Psoas muscle (tissue), 8 donors: Measurements from ENCODE around the gene PRKN. TPM values are rescaled to one million over a fixed set of nuclear protein-coding genes. Genes with fewer than 3 reads are reported as not detected.
"Not testable (repeated sequence)": the region's sequence is repeated elsewhere in the genome, so short reads cannot be mapped to it uniquely, and the experiment has no call there.

Experiments used
- ATAC-seq, 4 donors: fragments of 200-7000 bp; cut with Tn5 transposase; one replicate each; pipeline ENCODE4 v1.9.1; 2020; ENCODE audit warnings: moderate library complexity in 3 of 4, mild to moderate bottlenecking in 2 of 4
- DNase-seq, 2 donors: peaks; one replicate each; pipeline ENCODE4 v3.0.0-alpha.2; 2020
- H3K27ac ChIP-seq: fragments of 200-600 bp; one replicate; pipeline ENCODE4 v1.8.0; 2022
- H3K27me3 ChIP-seq, 3 donors: fragments of 200-600 bp in 1 of 3; one replicate each; pipeline versions ENCODE4 v1.6.1 to v1.8.0; 2013 to 2022; ENCODE audit warnings: low read length in 2 of 3, mild to moderate bottlenecking in 2 of 3, moderate library complexity in 1 of 3; ENCODE audit not compliant: insufficient read depth in 3 of 3
- H3K36me3 ChIP-seq, 2 donors: fragments of 200-600 bp in 1 of 2; one replicate each; pipeline versions ENCODE4 v1.6.1 to v1.8.0; 2013 to 2022; ENCODE audit warnings: low read depth in 1 of 2, mild to moderate bottlenecking in 1 of 2, moderate library complexity in 1 of 2; ENCODE audit not compliant: insufficient read depth in 1 of 2
- H3K4me1 ChIP-seq: fragments of 200-600 bp; one replicate; pipeline ENCODE4 v1.8.0; 2022
- H3K4me3 ChIP-seq: fragments of 200-600 bp; one replicate; pipeline ENCODE4 v1.8.0; 2022; ENCODE audit warnings: mild to moderate bottlenecking
- H3K9me3 ChIP-seq: fragments of 200-600 bp; one replicate; pipeline ENCODE4 v1.8.0; 2022
- WGBS, 3 donors: extraction: QIAGEN DNeasy Blood & Tissue Kit; methylation state at CpG; one replicate each; pipeline versions ENCODE4 v1.1.6 to v1.1.7; 2013; 5-methylcytosine and 5-hydroxymethylcytosine counted together
- intact Hi-C, 2 donors: fragments of 100-400 bp; cut with DNase I; formaldehyde crosslinking; loops; one replicate each; pipeline versions ENCODE4 v1.11.0 to v1.14.2; 2022
- polyA plus RNA-seq, 3 donors: library from polyadenylated mRNA; stranded (reverse); fragments of 200-250 nt; gene quantifications; one replicate each; pipeline ENCODE4 v1.2.3, GENCODE V29; 2013
- total RNA-seq, 4 donors: library from RNA; stranded (reverse); fragmentation: NEBNext Ultra II Directional in 2 of 4; extraction: Animal tissue kit (Norgen Biotek cat#: 25700) in 2 of 4; gene quantifications; one replicate each; pipeline versions ENCODE4 v1.2.1 to v1.2.4, GENCODE V29; 2021 to 2023
- TF ChIP-seq, protein P1 (sequence below): fragments of 200-600 bp; IDR thresholded peaks from one replicate; pipeline ENCODE4 v1.8.0; 2022; ENCODE audit warnings: antibody characterized with exemption
- donor health status: healthy with polysubstance abuse.
- donor health status: DM: no; HTN: no; CAD: no; lungs with moderate emphysema.
- donor health status: Bipolar disorder and iron deficiency.
- donor health status: healthy.
- donor health status: DM: yes; HTN: yes; CAD: no.
- donor health status: DM: no; HTN: no; CAD: no.
- donor health status: DM: no; HTN: no; CAD: no.
- donor health status: DM: yes; HTN: yes; CAD: no.

Gene PRKN
- total and polyA plus RNA-seq, 7 donors, result 1.5 to 19.5 (median 11.7) TPM

DNA sequence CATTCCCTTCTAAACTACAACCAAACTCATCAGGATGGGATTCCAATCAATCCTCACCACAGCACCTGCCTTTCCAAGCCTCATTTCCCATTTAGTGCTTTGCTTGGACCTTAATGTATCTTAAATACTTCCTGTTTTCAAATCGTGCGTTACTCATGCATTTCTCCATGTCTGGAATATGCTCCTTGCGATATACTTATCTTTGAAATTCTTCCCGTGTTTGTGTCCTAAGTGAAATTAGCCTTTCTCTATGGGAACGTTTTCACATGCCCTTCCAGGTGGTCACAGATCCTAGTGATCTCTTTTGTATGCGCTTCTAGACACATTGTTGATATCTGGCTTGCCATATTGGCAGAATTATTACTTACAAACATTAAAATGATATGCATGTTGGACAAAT is 833.1 kb downstream of the PRKN start:
- Histone ChIP-seq H3K9me3 (no peaks in the 10 kb centered on the region), H3K4me1 (no peaks in the 10 kb centered on the region), H3K27me3 (no peaks in the 10 kb centered on the region), H3K27ac (no peak overlapping the region), H3K4me3 (no peak overlapping the region), H3K36me3 (no peaks in the 10 kb centered on the region)
- 72 to 76% (median 76%) methylated on average over 6 of the region's 6 CpGs for WGBS, 3 donors
- ATAC-seq (no peak), DNase-seq (no peak)
- intact Hi-C loops, result no loop called here
- TF ChIP-seq, protein P1, sequence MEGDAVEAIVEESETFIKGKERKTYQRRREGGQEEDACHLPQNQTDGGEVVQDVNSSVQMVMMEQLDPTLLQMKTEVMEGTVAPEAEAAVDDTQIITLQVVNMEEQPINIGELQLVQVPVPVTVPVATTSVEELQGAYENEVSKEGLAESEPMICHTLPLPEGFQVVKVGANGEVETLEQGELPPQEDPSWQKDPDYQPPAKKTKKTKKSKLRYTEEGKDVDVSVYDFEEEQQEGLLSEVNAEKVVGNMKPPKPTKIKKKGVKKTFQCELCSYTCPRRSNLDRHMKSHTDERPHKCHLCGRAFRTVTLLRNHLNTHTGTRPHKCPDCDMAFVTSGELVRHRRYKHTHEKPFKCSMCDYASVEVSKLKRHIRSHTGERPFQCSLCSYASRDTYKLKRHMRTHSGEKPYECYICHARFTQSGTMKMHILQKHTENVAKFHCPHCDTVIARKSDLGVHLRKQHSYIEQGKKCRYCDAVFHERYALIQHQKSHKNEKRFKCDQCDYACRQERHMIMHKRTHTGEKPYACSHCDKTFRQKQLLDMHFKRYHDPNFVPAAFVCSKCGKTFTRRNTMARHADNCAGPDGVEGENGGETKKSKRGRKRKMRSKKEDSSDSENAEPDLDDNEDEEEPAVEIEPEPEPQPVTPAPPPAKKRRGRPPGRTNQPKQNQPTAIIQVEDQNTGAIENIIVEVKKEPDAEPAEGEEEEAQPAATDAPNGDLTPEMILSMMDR, result no peak

GRCh38 chr6:161891542-161891941 is 836.0 kb downstream of the PRKN start:
- no peaks in the 10 kb centered on the region for H3K27me3 ChIP-seq
- intact Hi-C loops, result no loop called here
- DNase-seq (no peak), ATAC-seq (no peak)
- no peaks in the 10 kb centered on the region for H3K9me3 ChIP-seq
- H3K4me1 ChIP-seq, result no peaks in the 10 kb centered on the region
- TF ChIP-seq, protein P1, result no peak
- H3K27ac ChIP-seq, result no peak overlapping the region
- H3K36me3 ChIP-seq, result no peaks in the 10 kb centered on the region
- WGBS, 3 donors, result 76 to 81% (median 80%) methylated on average over 2 of the region's 2 CpGs
- no peak overlapping the region for H3K4me3 ChIP-seq

- 49 to 60% (median 55%) methylated on average over 15 of the region's 15 CpGs for WGBS, 3 donors
- H3K9me3 ChIP-seq, result no peaks in the 10 kb centered on the region
- DNase-seq, result no peak
- no peaks in the 10 kb centered on the region for H3K36me3 ChIP-seq
- intact Hi-C loops, result no loop called here
- H3K27ac ChIP-seq, result no peak overlapping the region
- no peaks in the 10 kb centered on the region for H3K27me3 ChIP-seq
- no peaks in the 10 kb centered on the region for H3K4me1 ChIP-seq
- ATAC-seq, result no peak
- H3K4me3 ChIP-seq, result no peak overlapping the region
- TF ChIP-seq, protein P1, result no peak
Observed at GRCh38 chr6:161890832-161891297, 836.7 kb downstream of the PRKN start.

DNA sequence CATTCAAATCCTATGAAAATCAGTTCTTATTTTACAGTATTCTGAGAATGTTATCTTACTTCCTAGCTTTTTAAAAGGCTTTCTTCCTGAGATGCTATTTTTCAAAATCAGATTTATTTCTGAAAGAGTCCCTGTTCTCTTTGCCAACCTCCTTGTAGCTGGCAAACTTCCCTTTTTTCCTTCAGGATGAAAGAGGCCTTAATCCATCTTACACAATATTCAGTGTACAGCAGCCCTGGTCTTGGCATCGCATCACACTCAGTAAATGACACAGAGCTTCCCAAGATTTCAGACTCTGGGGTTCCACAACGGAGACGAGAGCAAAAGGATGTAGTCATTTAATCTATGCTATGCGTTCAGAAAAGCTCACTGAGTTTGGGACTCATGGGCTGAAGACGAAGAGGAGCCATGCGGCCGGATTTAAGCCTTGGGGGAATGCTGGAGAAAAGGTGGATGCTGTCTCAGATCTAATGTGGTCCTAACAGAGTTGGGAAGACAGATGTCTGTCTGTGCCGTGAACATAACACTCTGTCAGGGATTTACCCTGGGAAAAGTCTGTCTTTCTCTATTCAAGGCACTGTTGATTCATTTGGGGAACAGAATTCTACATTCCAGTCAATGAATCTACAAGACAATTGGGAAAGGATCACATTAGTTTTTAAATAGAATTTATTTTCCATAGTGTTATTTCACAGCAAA is 837.3 kb downstream of the PRKN start:
- DNase-seq (no peak), ATAC-seq (no peak)
- Histone ChIP-seq H3K36me3 (no peaks in the 10 kb centered on the region), H3K4me3 (no peak overlapping the region), H3K4me1 (no peaks in the 10 kb centered on the region), H3K27me3 (no peaks in the 10 kb centered on the region), H3K9me3 (no peaks in the 10 kb centered on the region), H3K27ac (no peak overlapping the region)
- TF ChIP-seq, protein P1, result no peak
- intact Hi-C loops, result no loop called here
- WGBS, 3 donors, result 47 to 51% (median 47%) methylated on average over 8 of the region's 8 CpGs

DNA sequence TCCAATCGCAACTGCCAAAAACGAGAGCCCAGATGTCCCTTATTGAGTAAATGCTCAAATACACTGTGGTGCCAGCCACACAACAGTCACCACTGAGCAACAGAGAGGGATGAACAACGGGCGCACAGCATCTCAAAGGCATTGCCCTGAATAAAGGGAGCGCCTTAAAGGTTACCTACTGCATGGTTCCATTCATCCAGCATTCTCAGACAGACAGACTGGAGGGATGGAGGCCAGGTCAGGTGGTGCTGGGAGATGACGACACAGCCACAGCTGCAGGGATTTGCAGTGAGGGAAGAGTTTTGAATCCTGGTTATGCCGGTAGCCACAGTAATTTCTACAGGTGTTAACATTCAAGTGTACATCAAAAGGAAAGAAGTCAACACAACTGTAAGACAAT is 838.2 kb downstream of the PRKN start:
- TF ChIP-seq, protein P1, result no peak
- no peaks in the 10 kb centered on the region for H3K36me3 ChIP-seq
- H3K4me3 ChIP-seq, result no peak overlapping the region
- H3K27ac ChIP-seq, result no peak overlapping the region
- ATAC-seq (no peak), DNase-seq (no peak)
- no peaks in the 10 kb centered on the region for H3K9me3 ChIP-seq
- no peaks in the 10 kb centered on the region for H3K4me1 ChIP-seq
- 75 to 81% (median 78%) methylated on average over 7 of the region's 7 CpGs for WGBS, 3 donors
- intact Hi-C loops, result no loop called here
- no peaks in the 10 kb centered on the region for H3K27me3 ChIP-seq

DNA sequence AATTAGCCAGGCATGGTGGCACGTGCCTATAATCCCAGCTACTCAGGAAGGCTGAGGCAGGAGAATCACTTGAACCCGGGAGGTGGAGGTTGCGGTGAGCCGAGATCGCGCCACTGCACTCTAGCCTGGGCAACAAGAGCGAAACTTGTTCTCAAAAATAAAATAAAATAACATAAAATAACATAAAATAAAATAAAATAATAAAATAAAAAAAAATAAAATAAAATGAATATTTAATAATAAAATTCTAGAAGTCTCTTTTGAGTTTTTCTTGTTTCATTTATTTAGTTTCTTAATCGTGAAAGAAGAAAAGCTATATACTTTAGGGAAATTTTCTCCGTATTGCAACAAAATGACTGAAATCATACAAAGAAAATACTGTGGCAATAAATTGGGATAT is 841.0 kb downstream of the PRKN start:
- 96 to 98% (median 97%) methylated on average over 9 of the region's 9 CpGs for WGBS, 3 donors
- H3K27me3 ChIP-seq, H3K4me3 ChIP-seq, DNase-seq, H3K27ac ChIP-seq, H3K4me1 ChIP-seq, intact Hi-C loops, ATAC-seq, H3K9me3 ChIP-seq, H3K36me3 ChIP-seq: not testable (repeated sequence)
